ENCODE measurements around the gene DNAI4.
"Not testable (repeated sequence)": the region's sequence is repeated elsewhere in the genome, so short reads cannot be mapped to it uniquely, and the experiment has no call there.

Gene DNAI4, protein sequence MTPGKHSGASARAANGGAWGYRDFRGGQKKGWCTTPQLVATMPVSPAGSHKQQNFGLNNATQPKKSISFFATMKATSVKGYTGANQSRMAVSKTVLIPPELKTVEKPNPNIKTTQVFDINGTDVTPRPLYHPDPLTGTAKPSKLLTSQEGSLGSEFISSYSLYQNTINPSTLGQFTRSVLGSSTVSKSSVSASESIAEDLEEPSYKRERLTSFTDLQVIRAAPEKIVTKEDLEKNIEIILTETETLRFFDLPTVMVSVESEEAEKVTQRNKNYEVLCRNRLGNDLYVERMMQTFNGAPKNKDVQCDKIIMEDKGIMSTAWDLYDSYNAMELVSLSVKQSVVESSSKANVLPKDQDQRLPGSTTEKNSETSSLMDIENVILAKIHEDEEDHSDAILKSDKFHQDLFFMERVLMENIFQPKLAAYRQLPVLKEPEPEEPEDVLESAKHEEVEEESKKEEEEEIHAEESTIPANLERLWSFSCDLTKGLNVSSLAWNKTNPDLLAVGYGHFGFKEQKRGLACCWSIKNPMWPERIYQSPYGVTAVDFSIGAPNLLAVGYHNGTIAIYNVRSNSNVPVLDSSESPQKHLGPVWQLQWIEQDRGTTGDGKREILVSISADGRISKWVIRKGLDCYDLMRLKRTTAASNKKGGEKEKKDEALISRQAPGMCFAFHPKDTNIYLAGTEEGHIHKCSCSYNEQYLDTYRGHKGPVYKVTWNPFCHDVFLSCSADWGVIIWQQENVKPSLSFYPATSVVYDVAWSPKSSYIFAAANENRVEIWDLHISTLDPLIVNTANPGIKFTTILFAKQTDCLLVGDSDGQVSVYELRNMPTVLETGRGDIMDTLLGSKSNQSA

DNA sequence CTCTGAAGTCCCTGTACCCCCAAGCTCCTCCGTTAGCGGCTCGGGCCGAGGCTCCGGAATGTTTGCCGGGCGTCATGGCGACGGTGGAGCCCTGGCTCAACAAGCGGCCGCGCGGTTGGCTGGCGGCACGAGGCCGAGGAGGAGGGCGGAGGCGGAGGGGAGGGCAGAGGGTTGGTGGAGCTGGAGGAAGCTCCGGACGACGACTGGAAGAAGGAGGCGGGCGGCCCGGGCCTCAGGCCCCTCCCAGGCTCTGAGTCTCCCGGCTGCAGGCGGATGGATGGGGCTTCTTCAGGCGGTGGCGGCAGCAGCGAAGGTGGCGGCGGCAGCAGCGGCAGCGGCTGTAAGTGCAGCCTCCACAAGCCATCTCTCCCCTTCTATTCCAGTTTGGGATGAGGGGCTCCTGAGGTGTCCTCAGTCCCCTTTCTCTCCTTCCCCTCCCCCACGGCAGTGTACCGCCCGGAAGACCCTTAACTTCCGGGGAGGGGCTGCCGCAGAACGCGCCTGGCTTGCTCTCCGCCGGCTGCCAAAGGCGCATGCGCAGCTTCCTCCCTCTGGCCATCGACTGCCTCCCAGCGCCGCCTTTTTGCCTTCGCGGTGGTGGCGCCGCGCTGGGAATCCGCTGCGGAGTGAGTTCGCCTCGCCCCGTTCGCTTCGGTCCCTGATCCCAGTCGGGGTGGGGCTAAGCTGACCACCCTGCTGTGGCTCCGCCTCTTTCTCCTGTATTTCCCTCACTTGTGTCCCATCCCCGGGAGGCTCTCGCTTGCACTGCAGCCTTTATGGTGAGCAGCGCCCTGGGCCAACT, at the start of gene DNAI4, which contains the start of gene MIER1:
Gene DNAI4 (minus strand): TSS at position 101 of the 802 bp plus-strand sequence. CDS start 25 bp downstream, at position 76.
Gene MIER1 (plus strand): TSS at position 235 of the 802 bp plus-strand sequence. CDS start 39 bp downstream, at position 274.
- DNase-seq (ENCODE audit: low read depth): peak; percentile 98

DNA sequence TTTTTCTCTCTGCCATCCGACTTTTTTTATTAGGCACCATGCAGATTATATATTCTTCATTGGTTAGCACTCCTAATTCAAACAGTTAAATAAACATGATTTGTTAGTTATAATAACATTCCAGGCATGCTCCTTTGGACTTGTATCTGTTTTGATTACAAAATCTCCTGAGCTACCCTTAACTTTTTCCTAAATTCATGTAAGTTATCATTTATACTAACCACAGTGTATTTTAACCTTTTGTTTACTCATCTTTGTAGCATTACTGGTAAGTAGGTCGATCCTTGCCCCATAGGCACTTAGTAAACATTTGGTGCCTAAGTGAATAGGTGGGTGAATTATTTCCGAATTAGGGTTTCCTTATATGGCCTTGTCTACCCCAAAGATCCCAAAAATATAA, 43.9 kb upstream of the DNAI4 start:
- DNase-seq (ENCODE audit: low read depth): no peak

- DNase-seq (ENCODE audit: low read depth): not testable (repeated sequence)
Observed at GRCh38 chr1:66966188-66966873, 41.7 kb upstream of the DNAI4 start.

DNA sequence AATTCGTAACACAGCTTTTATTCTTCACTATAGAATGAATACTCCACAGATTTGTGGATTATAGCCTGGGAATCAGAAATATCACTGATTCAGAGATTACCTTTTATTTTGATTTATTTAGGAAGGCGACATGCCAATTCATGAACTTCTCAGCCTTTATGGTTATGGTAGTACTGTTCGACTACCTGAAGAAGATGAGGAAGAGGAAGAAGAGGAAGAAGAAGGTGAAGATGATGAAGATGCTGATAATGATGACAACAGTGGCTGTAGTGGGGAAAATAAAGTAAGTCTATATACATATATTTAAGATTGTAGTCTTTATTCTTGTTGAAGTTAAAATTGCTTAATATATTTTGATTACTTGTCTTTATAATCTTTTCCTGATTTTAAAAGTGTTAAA, 33.3 kb upstream of the DNAI4 start:
- DNase-seq (ENCODE audit: low read depth): no peak

GRCh38 chr1:66954208-66954607, 29.6 kb upstream of the DNAI4 start:
- DNase-seq (ENCODE audit: low read depth): no peak

GRCh38 chr1:66951513-66951912, 26.9 kb upstream of the DNAI4 start:
- no peak for DNase-seq (ENCODE audit: low read depth)

DNA sequence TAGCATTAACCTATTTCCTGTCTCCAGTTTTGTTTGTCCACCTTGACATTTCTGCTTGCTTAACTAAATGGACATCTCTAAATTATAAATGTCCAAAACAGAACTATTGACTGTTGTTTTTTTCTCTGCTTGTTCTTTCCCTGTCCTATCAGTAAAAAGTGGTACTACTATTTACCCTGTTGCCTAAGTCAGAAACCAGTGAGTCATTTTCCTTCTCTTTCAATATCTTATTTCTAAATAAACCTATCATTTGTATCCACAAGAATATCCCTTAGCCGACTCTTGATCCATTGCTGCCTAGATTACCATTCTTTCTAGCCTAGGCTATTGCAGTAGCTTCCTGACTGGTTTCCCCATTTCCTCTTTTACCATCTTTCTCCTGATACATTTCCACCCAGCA, 22.6 kb upstream of the DNAI4 start:
- DNase-seq (ENCODE audit: low read depth): no peak

DNA sequence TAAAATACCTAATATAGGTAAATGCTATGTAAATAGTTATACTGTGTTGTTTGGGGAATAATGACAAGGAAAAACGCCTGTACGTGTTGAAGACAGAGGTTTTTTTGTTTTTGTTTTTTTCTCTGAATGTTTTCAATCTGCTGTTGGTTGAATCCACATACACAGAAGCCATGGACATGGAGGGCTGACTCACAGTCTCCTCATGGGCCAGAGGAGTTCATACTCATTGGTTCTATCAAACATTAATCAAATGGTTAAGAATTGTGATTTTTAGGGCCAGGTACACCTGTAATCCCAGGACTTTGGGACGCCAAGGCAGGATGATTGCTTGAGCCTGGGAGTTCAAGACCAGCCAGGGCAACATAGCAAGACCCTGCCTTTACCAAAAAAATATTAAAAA, 20.7 kb upstream of the DNAI4 start:
- no peak for DNase-seq (ENCODE audit: low read depth)

GRCh38 chr1:66944330-66945274, 19.9 kb upstream of the DNAI4 start:
- peak; percentile 76 for DNase-seq (ENCODE audit: low read depth)

GRCh38 chr1:66943361-66943969, 18.8 kb upstream of the DNAI4 start:
- DNase-seq (ENCODE audit: low read depth): no peak

GRCh38 chr1:66940981-66941380, 16.3 kb upstream of the DNAI4 start:
- DNase-seq (ENCODE audit: low read depth): no peak

GRCh38 chr1:66938613-66939012, 14.0 kb upstream of the DNAI4 start:
- DNase-seq (ENCODE audit: low read depth): no peak

DNA sequence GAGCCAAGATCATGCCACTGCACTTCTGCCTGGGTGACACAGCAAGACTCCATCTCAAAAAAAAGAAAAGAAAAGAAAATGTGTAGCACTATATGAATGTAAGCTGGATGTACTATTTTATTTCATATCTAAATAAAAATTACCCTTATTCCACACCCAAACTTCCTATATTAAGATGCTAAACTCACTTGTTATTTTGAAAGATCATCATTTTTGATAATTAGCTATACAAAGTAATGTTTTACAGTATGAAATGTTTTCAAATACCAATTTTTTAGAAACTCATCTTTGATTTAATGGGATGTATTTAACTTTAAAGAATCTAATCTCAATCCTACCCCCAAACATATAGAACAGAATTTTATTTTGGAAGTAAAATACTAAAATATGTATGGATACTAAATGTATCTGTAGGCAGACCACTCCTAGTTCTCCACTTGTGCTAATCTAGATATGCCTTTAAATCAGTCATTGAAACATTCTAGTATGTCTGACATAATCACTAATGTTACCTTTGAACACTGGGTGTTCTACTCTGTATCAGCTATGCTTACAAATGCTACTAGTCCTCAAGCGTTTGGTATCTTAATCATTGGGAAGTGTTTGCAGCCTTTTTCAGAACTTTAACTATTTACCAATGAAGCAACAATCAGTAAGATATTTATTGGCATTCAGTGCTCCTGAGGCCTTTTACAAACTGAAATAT, 13.0 kb upstream of the DNAI4 start:
- no peak for DNase-seq (ENCODE audit: low read depth)

DNA sequence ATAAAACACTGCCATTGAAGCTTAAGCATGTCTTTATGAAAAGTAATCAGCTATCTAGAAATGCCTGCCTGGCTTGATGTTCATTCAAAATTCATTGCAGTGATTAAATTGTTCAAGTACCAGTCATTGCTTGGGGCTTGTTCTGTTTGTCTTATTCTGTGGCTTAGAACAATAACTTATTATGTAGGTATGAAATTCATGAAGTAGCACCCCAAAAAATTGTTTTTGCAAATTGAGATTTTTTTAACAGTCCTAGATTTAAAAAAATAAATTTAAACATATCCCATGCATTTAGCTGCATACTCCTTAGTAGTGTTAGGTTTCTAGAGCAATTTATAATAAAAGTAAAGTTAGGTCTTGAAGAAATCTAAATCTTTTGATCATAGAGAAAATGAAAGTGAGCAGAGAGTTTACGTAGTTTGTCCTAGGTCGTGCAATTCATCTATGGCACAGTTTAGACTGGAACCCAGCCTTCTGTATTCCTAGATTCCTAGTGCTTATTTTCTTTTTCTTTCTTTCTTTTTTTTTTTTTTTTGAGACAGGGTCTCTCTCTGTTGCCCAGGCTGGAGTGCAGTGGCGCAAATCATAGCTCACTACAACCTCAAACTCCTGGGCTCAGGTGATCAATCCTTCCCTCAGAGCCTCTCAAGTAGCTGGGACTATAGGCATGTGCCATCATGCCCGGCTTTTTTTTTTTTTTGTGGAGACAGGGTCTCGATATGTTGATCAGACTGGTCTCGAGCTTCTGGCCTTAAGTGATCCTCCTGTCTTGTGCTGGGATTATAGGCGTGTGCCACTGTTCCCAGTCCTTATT, 9.4 kb upstream of the DNAI4 start:
- DNase-seq (ENCODE audit: low read depth): no peak

GRCh38 chr1:66932291-66932690, 7.6 kb upstream of the DNAI4 start:
- DNase-seq (ENCODE audit: low read depth): no peak

DNA sequence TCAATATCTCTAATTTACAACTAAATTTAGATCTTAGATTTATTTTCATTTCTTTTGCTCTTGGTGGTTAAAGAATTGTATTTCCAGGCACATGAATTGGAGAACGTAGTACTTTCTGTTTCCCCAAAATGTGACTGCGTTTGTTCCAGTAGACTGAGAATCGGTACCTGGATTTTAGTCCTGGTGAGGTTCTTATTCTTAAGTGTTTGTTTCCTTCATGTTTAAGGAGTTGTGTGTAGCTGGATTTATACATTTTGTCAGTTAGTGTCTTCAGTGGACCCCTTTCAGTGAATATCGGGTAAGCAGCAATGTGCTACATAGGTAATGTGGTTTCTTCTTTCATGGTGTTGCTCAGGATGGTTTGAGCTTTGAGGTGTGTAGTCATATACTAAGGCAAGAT, 6.9 kb upstream of the DNAI4 start:
- no peak for DNase-seq (ENCODE audit: low read depth)

- DNase-seq (ENCODE audit: low read depth): no peak
Observed at GRCh38 chr1:66930823-66931174, 6.1 kb upstream of the DNAI4 start.

DNA sequence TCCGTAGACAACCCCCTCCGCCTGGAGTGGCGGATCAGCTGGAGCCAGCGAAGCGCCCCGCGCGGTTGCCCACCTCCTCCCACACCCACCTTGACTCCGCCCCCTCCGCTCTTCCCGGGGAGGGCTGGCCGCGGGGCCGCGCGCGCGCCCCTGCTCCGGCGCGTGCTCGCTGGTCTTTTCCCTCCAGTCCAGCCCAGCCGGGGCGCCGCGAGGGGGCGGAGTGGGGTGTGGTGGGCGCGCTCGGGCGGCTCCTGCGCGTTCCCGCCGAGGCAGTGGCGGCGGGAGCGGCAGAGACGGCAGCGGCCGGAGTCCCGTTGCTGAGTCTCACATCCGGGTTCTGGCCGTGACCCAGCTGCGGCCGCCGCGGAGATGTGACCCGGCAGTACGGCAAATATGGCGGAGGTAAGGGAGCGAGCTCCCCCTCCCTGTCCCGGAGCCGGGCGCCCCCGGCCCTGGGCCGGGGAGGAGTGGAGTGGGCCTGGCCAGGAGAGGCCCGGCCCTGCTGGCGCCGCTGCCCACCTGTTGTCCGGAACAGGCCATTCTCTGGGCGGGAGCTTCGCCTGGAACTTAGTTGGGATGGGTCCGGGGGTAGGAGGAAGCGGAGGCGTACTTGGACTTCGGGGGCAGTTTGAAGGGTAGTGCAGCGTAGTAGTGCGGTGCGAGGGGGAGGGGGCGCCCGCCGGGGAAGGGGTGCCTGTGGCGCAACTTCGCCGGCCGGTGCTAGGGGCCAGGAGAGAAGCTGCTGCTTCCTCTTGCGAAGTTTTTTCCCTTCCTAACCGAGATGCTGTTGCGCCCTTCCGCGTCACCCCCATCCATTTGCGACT, 5.6 kb upstream of the DNAI4 start:
- DNase-seq (ENCODE audit: low read depth): peak; percentile 87
